SK-N-DZ (cell line): ENCODE measurements around the gene ARHGAP15.

ENCODE experiments used
- DNase-seq: peaks from one replicate; pipeline ENCODE4 v3.0.0-alpha.2; 2015; ENCODE audit warnings: low spot score

The ARHGAP15 gene

GRCh38 chr2:143579456-143579855, 450.2 kb downstream of the ARHGAP15 start:
- no peak for DNase-seq

GRCh38 chr2:143581134-143581533, 451.9 kb downstream of the ARHGAP15 start:
- DNase-seq, result no peak

GRCh38 chr2:143582046-143582747, 453.0 kb downstream of the ARHGAP15 start:
- no peak for DNase-seq

GRCh38 chr2:143584936-143585335, 455.7 kb downstream of the ARHGAP15 start:
- no peak for DNase-seq

GRCh38 chr2:143586119-143586518, 456.9 kb downstream of the ARHGAP15 start:
- DNase-seq, result no peak

GRCh38 chr2:143588746-143589145, 459.5 kb downstream of the ARHGAP15 start:
- DNase-seq, result no peak

- no peak for DNase-seq
Observed at GRCh38 chr2:143594161-143594560, 464.9 kb downstream of the ARHGAP15 start.

- no peak for DNase-seq
Observed at GRCh38 chr2:143594745-143595144, 465.5 kb downstream of the ARHGAP15 start.

GRCh38 chr2:143600116-143600515, 470.9 kb downstream of the ARHGAP15 start:
- DNase-seq, result no peak

GRCh38 chr2:143601828-143602227, 472.6 kb downstream of the ARHGAP15 start:
- DNase-seq, result no peak

- DNase-seq, result no peak
Observed at GRCh38 chr2:143603035-143603655, 473.9 kb downstream of the ARHGAP15 start.

GRCh38 chr2:143603846-143604565, 474.8 kb downstream of the ARHGAP15 start:
- no peak for DNase-seq

GRCh38 chr2:143604566-143604959, 475.3 kb downstream of the ARHGAP15 start:
- no peak for DNase-seq

- peak; percentile 2 for DNase-seq
Observed at GRCh38 chr2:143607231-143608062, 478.2 kb downstream of the ARHGAP15 start.

- no peak for DNase-seq
Observed at GRCh38 chr2:143608063-143608423, 478.8 kb downstream of the ARHGAP15 start.

GRCh38 chr2:143608758-143609157, 479.5 kb downstream of the ARHGAP15 start:
- DNase-seq, result peak; percentile 3

GRCh38 chr2:143611336-143611735, 482.1 kb downstream of the ARHGAP15 start:
- DNase-seq, result no peak

GRCh38 chr2:143615562-143615961, 486.3 kb downstream of the ARHGAP15 start:
- no peak for DNase-seq

- no peak for DNase-seq
Observed at GRCh38 chr2:143616452-143616851, 487.2 kb downstream of the ARHGAP15 start.

- DNase-seq, result no peak
Observed at GRCh38 chr2:143617803-143618415, 488.7 kb downstream of the ARHGAP15 start.

GRCh38 chr2:143622106-143622505, 492.9 kb downstream of the ARHGAP15 start:
- no peak for DNase-seq
